PFSK-1 (cell line): Measurements from ENCODE around the gene SETD1A.

ENCODE experiments used
- TAF1 ChIP-seq: IDR thresholded peaks from 2 replicates; pipeline ENCODE4 v1.6.1; 2012; ENCODE audit warnings: low read length, control low read depth, borderline replicate concordance; ENCODE audit not compliant: insufficient read depth
- TF ChIP-seq, protein P1 (sequence below), 2 experiments: IDR thresholded peaks; 2 replicates each; pipeline versions ENCODE4 v1.6.1 to v1.8.0; 2011 to 2012; ENCODE audit warnings: low read depth in 2 of 2, low read length in 2 of 2, control low read depth in 1 of 2, inconsistent platforms in 1 of 2, mild to moderate bottlenecking in 1 of 2, moderate library complexity in 1 of 2; ENCODE audit not compliant: insufficient read depth in 1 of 2

GRCh38 chr16:31020536-31020935, 63.0 kb downstream of the SETD1A start:
- no peak for TF ChIP-seq TAF1
- TF ChIP-seq, protein P1, sequence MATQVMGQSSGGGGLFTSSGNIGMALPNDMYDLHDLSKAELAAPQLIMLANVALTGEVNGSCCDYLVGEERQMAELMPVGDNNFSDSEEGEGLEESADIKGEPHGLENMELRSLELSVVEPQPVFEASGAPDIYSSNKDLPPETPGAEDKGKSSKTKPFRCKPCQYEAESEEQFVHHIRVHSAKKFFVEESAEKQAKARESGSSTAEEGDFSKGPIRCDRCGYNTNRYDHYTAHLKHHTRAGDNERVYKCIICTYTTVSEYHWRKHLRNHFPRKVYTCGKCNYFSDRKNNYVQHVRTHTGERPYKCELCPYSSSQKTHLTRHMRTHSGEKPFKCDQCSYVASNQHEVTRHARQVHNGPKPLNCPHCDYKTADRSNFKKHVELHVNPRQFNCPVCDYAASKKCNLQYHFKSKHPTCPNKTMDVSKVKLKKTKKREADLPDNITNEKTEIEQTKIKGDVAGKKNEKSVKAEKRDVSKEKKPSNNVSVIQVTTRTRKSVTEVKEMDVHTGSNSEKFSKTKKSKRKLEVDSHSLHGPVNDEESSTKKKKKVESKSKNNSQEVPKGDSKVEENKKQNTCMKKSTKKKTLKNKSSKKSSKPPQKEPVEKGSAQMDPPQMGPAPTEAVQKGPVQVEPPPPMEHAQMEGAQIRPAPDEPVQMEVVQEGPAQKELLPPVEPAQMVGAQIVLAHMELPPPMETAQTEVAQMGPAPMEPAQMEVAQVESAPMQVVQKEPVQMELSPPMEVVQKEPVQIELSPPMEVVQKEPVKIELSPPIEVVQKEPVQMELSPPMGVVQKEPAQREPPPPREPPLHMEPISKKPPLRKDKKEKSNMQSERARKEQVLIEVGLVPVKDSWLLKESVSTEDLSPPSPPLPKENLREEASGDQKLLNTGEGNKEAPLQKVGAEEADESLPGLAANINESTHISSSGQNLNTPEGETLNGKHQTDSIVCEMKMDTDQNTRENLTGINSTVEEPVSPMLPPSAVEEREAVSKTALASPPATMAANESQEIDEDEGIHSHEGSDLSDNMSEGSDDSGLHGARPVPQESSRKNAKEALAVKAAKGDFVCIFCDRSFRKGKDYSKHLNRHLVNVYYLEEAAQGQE (IDR thresholded peaks at IDR 0.05; ENCODE audit: insufficient read depth in 1 of 2, low read depth in 2 of 2, low read length in 2 of 2), result no peak
